CD4-positive, alpha-beta T cell treated with Interleukin-21 for 1 hour (primary cell): ENCODE results near the gene CCSER1.
"Not testable (repeated sequence)": the region's sequence is repeated elsewhere in the genome, so short reads cannot be mapped to it uniquely, and the experiment has no call there.

ENCODE experiments used
- DNase-seq: peaks from one replicate; pipeline ENCODE4 v3.0.0-alpha.2; 2020

The CCSER1 gene

DNA sequence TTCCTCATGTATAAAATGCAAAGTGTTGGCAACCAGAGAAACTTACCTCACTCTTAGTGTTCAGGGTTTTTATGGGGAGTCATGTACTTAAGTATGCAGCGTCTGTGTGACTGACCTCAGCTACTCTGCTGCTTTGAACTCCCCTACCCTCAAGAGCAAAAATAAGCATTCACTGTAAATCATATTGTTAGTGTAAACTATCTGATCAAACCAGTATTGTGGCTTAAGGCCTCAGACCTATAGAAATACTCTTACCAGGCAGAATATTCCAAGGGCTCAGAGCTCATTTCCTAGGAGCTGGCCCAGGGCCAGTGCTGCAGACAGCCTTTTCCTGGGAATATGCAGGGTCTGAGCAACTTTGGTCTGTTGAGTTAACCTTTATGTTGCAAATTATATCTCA, 453.1 kb downstream of the CCSER1 start:
- DNase-seq, result no peak

DNA sequence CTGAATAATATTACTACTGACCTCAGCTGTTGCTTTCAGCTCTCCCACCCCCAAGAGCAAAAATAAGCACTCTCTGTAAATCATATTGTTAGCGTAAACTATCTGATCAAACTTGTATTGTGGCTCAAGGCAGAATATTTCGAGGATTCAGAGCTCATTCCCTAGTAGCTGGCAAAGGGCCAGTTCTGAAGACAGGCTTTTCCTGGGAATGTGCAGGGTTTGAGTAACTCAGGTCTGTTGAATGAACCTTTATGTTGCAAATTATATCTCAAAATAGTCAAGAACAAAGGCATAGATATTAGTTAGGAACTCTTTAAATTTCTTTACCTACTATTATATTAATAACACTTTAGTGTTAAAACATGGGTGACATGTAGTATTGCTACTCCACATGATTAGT, 454.9 kb downstream of the CCSER1 start:
- no peak for DNase-seq

- no peak for DNase-seq
Observed at GRCh38 chr4:90584051-90584450, 456.9 kb downstream of the CCSER1 start.

GRCh38 chr4:90585961-90586360, 458.8 kb downstream of the CCSER1 start:
- no peak for DNase-seq

GRCh38 chr4:90586799-90587198, 459.6 kb downstream of the CCSER1 start:
- no peak for DNase-seq

DNA sequence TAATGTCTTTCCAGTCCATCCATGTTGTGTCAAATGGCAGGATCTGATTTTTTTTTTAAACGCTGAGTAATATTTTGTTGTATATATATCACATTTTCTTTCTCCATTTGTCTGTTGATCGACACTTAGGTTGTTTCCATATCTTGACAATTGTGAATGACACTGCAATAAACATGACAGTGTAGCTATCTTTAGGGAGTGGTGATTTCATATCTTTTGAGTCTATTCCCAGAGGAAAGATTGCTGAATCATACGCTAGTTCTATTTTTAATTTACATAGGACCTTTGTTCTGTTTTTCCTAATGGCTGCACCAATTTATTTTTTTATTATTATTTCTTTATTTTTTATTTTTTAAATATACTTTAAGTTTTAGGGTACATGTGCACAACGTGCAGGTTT, 470.7 kb downstream of the CCSER1 start:
- DNase-seq, result no peak

DNA sequence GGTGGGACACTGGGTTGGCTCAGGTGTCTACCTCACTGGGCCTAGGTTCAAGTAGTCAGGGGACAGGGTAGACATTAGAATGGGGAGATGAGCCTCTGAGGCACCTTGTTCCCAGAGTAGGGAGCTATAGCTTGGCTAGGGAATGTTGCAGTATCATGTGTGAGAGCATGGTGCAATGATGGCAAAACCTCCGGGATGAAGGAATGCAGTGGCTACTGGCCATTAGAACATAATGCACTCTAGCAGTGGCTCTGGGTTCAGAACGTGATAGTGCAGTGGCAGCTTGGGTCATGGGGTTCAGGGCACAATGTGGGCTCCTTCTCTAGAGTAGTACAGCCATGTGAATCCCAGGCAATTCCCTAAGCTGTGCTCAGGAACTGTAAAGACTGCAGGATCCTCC, 471.5 kb downstream of the CCSER1 start:
- DNase-seq, result no peak

DNA sequence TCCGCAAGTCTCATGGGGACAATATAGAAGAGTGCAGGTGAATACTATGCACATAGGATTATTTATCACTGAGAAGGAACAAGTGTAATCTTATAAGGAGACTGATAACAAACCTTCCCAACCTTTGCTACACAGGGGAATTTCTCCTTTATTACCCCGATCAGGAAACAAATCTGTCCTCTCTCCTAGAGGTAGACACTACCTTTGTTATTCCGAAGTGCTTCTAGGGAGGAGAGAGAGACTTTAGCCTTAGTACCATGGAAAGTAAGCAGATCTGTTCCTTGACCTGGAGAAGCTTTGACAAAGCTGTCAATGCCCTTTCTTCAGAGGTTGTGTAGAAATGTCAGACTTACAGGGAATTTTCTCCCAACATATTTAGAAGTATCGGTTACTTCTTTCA, 475.5 kb downstream of the CCSER1 start:
- no peak for DNase-seq

- DNase-seq, result no peak
Observed at GRCh38 chr4:90603540-90603939, 476.3 kb downstream of the CCSER1 start.

GRCh38 chr4:90606781-90607180, 479.6 kb downstream of the CCSER1 start:
- no peak for DNase-seq

GRCh38 chr4:90614371-90614770, 487.2 kb downstream of the CCSER1 start:
- DNase-seq, result no peak

GRCh38 chr4:90621080-90621479, 493.9 kb downstream of the CCSER1 start:
- DNase-seq, result no peak

DNA sequence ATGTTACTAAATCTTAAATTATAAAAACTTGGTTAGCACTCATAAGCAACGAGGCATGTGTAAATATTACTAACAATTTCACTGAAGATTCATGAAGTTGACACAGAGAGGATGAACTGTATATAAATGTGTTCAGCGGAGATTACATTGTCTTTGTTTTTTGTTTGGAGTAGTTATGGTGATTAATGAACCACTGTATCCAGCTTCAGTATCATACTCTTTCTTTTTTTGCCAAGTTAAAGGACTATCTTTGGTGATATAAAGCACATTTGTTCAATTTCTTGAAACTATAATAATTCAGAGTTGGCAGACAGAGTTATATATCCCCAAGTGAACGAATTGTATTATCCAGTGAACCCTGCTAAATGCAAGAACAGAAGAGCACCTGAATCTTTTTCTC, 497.6 kb downstream of the CCSER1 start:
- no peak for DNase-seq

DNA sequence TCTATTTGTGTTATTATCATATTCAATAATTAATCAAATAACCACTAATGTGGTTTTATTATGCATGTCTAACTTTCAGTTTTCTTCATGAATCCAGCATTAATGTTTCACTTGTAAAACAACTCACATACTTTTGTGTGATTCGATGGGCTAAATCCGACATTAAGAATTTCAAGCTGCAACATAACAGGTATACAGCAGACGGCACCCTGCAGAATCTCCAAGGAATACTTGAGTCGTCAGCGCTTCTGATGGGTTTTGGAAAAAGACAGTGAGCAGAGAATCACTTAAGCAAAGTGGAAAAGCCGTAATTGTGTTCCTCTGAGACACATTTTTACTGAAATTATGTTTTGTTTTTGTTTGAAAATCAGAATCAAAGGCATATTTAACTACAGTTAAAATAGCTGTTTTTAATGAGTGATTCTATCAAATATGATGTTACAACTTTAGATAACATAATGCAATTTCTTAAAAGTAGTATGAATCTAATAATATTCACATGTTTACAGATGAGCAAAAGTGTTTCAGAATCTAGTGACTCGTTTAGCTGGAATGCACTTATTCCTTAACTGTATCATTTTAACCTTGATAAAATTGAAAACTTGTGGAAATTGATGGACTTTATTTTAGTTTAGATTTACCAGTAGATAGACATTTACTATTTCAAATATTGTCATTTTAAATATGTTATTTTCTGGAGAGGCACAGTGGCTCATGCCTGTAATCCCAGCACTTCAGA, 514.8 kb downstream of the CCSER1 start:
- no peak for DNase-seq

- no peak for DNase-seq
Observed at GRCh38 chr4:90643156-90643555, 516.0 kb downstream of the CCSER1 start.

DNA sequence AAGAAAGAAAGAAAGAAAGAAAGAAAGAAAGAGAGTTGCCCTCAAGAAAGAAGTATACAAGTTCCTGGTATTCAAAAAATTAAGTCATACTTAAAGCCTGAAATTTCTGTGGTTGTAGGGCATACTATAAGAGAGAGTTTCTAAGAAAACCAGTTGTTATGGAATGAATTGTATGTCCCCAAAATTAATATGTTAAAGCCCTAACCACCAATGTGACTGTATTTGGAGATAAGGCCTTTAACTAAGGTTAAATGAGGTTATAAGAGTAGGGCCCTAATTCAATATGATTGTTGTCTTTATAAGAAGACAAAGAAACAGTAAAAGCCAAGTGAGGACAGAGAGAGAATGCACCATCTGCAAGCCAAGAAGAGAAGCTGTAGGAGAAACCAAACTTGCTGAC, 521.1 kb downstream of the CCSER1 start:
- DNase-seq, result no peak

DNA sequence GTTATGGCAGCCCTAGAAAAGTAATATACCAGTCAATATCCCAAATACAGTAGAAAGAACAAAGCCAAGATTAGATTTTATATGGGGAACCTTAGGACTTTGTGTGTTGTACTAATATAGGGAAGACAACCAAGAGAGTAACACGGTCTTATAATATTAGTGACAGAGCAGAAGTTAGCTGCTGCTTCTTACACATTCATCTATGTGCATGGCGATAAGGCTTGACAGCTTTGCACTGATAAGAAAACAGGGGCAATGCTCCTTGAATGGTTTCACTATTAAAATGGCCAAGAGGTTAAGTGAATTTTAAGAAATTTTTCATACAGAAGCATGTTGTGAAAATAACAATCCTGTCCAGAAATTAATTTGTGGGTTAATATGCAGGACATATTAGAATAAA, 521.6 kb downstream of the CCSER1 start:
- no peak for DNase-seq

DNA sequence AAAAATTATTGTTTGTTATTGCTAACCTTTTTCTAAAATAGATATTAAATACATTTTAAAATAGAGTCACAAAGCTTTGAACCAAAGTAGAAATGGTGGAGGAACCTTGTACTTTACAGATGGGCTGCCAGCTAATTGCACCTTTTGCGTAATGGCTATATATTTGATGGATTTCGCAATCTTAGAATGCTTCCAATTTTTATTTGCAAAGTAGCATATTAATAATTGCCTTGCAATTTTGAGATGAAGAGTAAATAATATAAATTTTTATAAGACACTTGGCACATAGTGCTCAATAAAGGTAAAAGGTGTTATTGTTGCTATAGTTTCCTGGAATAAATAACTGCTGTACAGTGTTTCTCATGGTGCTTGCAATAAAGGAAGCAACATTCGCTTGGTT, 533.5 kb downstream of the CCSER1 start:
- no peak for DNase-seq

DNA sequence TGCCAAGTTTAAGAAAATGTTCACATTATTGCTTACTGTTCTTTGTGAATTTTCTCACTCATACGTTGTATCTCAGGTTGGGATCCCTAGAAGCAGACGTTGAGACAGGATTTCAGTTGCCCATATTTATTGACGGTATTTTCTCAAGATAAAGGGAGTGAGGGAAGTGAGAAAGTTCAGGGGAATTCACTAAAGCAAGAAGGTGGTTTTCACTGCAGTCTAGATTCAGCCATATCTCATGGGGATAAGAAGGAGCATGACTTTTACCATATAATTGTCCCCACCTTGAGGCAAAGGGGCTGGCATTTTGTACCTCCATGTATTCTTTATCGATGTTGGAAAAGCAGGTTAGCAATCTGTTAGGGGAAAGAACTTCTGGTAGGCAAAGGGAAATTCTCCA, 543.0 kb downstream of the CCSER1 start:
- DNase-seq, result no peak

- DNase-seq, result no peak
Observed at GRCh38 chr4:90689739-90690138, 562.5 kb downstream of the CCSER1 start.

DNA sequence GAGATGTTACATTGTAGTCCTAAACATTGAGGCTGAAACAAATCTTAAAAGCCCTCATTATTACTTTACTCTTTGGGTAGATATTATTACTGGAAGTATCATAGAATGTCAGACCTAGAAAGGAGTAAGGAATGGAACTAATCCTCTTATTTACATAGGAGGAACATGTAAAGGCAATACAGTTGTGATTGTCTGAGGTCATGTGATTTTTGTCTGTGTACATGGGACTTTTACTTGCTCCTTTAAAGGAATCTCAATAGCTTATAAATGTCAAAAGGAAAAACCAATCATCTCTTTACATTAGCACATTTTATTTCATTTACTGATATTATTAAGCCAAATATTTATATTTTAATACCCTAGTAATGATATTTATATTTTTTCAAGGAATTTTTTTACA, 568.2 kb downstream of the CCSER1 start:
- no peak for DNase-seq

GRCh38 chr4:90705501-90705900, 578.3 kb downstream of the CCSER1 start:
- DNase-seq, result not testable (repeated sequence)

DNA sequence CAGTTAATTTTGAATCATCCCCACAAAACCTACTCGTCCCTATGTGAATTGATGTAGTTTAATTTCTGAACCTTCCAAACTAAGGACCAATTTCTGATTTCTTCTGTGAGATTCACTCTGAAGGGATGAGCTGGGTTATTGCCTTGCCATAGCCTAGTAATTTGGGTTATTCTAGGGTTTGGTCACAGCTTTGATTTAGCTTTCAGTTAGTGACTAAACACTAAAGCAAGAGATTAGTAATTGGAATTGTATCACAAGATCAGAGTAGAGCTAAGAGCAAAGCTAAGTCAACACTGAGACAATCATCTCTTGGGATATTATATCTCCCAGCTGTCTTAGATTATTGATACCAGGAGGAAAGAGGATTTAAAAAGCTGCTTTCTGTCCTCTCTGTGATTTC, 588.0 kb downstream of the CCSER1 start:
- no peak for DNase-seq

- no peak for DNase-seq
Observed at GRCh38 chr4:90718931-90719330, 591.7 kb downstream of the CCSER1 start.

DNA sequence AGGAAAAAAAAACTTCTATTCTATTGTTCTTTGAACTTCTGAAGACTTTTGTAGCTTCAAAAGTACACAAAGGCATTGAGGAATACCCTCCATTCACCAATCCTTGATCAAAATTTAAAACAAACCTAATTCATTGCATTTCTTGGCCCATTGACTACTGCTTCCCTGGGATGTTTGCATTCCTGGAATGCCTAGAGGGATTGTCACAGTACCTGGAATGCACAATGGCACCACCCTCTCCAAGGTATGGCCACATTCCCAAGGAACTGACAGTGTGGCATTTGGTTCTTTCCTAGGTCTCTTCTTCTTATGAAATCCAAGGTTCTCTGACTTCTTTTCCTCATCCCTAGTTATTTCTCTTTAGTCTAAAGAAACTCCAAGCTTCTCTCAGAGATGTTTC, 600.7 kb downstream of the CCSER1 start:
- DNase-seq, result no peak

DNA sequence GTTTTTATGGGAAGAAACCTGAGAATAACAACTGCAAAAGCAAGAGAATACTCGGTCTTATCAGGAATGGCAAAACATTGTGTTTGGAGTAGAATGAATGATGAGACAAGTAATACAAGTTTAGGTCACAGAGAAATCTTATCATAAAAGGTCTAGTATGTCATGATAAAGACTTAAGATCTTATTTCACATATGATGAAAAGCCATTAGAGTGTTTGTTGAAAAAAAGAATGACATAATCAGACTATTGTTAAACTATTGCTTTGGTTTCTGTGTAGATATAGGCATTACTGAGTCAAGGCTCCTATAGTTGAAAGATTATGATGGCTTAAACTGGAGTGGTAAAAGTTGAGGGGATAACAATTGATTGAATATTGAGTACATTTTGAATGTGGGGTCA, 603.6 kb downstream of the CCSER1 start:
- no peak for DNase-seq
